GM23338 (cell line): Measurements from ENCODE around the gene MESP2. TPM values are rescaled to one million over a fixed set of nuclear protein-coding genes. Genes with fewer than 3 reads are reported as not detected.

Experiments used
- ATAC-seq: fragments of 200-7000 bp; cut with Tn5 transposase; 3 replicates; pipeline ENCODE4 v1.9.1; 2020
- DNase-seq: peaks from one replicate; pipeline ENCODE4 v3.0.0-alpha.2; 2015; ENCODE audit warnings: low spot score
- H2AFZ ChIP-seq: fragments of 200-600 bp; sonication (generic); 2 replicates; pipeline ENCODE4 v1.8.0; 2016; ENCODE audit warnings: antibody characterized with exemption, mild to moderate bottlenecking, moderate library complexity
- H3F3A ChIP-seq: fragments of 200-600 bp; sonication (generic); replicated peaks from 2 replicates; pipeline ENCODE4 v1.8.0; 2017; ENCODE audit warnings: antibody characterized with exemption, mixed run types, low read depth
- H3K27ac ChIP-seq: fragments of 200-600 bp; sonication (generic); 2 replicates; pipeline ENCODE4 v1.6.1; 2016; ENCODE audit warnings: low read depth
- H3K27me3 ChIP-seq: fragments of 200-600 bp; sonication (generic); 2 replicates; pipeline ENCODE4 v1.8.0; 2016; ENCODE audit warnings: mild to moderate bottlenecking, mixed run types, moderate library complexity; ENCODE audit not compliant: insufficient read depth
- H3K36me3 ChIP-seq: fragments of 200-600 bp; sonication (generic); 2 replicates; pipeline ENCODE4 v1.8.0; 2016; ENCODE audit warnings: mild to moderate bottlenecking; ENCODE audit not compliant: insufficient read depth
- H3K4me1 ChIP-seq: fragments of 200-600 bp; sonication (generic); 2 replicates; pipeline ENCODE4 v1.8.0; 2016; ENCODE audit warnings: mild to moderate bottlenecking, moderate library complexity; ENCODE audit not compliant: insufficient read depth
- H3K4me2 ChIP-seq: fragments of 200-600 bp; sonication (generic); 2 replicates; pipeline ENCODE4 v1.7.1; 2017; ENCODE audit warnings: mixed run types
- H3K4me3 ChIP-seq: fragments of 200-600 bp; sonication (generic); 2 replicates; pipeline ENCODE4 v1.6.1; 2016; ENCODE audit warnings: mixed run types
- H3K79me2 ChIP-seq: fragments of 200-600 bp; sonication (generic); replicated peaks from 2 replicates; pipeline ENCODE4 v1.8.0; 2017; ENCODE audit warnings: mild to moderate bottlenecking; ENCODE audit not compliant: insufficient read depth
- H3K9me2 ChIP-seq: fragments of 200-600 bp; sonication (generic); 2 replicates; pipeline ENCODE4 v1.8.0; 2017; ENCODE audit not compliant: insufficient read depth
- H4K20me1 ChIP-seq: fragments of 200-600 bp; sonication (generic); replicated peaks from 2 replicates; pipeline ENCODE4 v1.8.0; 2017; ENCODE audit warnings: mild to moderate bottlenecking; ENCODE audit not compliant: insufficient read depth
- H3K27ac Mint-ChIP-seq: 2 replicates; pipeline ENCODE4 v1.8.0; 2020; ENCODE audit warnings: inconsistent platforms, mild to moderate bottlenecking, moderate library complexity, mixed read lengths
- H3K27me3 Mint-ChIP-seq: 3 replicates; pipeline ENCODE4 v1.8.0; 2022; ENCODE audit warnings: low read depth, mild to moderate bottlenecking, moderate library complexity, mixed read lengths, inconsistent platforms; ENCODE audit not compliant: insufficient read depth, poor library complexity
- H3K36me3 Mint-ChIP-seq: 3 replicates; pipeline ENCODE4 v1.8.0; 2021; ENCODE audit warnings: low read depth, mild to moderate bottlenecking, inconsistent platforms, moderate library complexity, mixed read lengths
- H3K4me1 Mint-ChIP-seq: 3 replicates; pipeline ENCODE4 v1.8.0; 2020; ENCODE audit warnings: mild to moderate bottlenecking, inconsistent platforms, mixed read lengths
- H3K4me3 Mint-ChIP-seq: 3 replicates; pipeline ENCODE4 v1.8.0; 2021; ENCODE audit warnings: moderate library complexity, mild to moderate bottlenecking, inconsistent platforms, mixed read lengths
- H3K9me3 Mint-ChIP-seq: 3 replicates; pipeline ENCODE4 v1.8.0; 2020; ENCODE audit warnings: moderate library complexity, mild to moderate bottlenecking, inconsistent platforms, mixed read lengths
- CREB1 ChIP-seq: fragments of 250-450 bp; sonication (Bioruptor Pico); IDR thresholded peaks from 2 replicates; pipeline ENCODE4 v1.5.0; 2020; ENCODE audit warnings: low read depth, mild to moderate bottlenecking, moderate library complexity
- EZH2 ChIP-seq: fragments of 200-600 bp; sonication (generic); IDR thresholded peaks from one replicate; pipeline ENCODE4 v1.8.0; 2017; ENCODE audit warnings: antibody characterized with exemption, mild to moderate bottlenecking, low read depth; ENCODE audit not compliant: unreplicated experiment
- EZH2phosphoT487 ChIP-seq: fragments of 200-600 bp; sonication (generic); IDR thresholded peaks from one replicate; pipeline ENCODE4 v1.8.1; 2018; ENCODE audit warnings: antibody characterized with exemption; ENCODE audit not compliant: unreplicated experiment
- JUNB ChIP-seq: IDR thresholded peaks from one replicate; pipeline ENCODE4 v1.6.1; 2016; ENCODE audit warnings: antibody characterized with exemption; ENCODE audit not compliant: unreplicated experiment
- NANOG ChIP-seq: IDR thresholded peaks from 2 replicates; pipeline ENCODE4 v1.6.1; 2016; ENCODE audit warnings: antibody characterized with exemption, borderline replicate concordance
- POLR2AphosphoS5 ChIP-seq: IDR thresholded peaks from 2 replicates; pipeline ENCODE4 v1.6.1; 2016; ENCODE audit warnings: antibody characterized with exemption, low read depth
- STAT1 ChIP-seq: IDR thresholded peaks from one replicate; pipeline ENCODE4 v1.6.1; 2016; ENCODE audit warnings: antibody characterized with exemption; ENCODE audit not compliant: unreplicated experiment
- ZNF114 ChIP-seq: fragments of 250-450 bp; sonication (Bioruptor Pico); IDR thresholded peaks from 2 replicates; pipeline ENCODE4 v1.5.0; 2020; ENCODE audit warnings: mild to moderate bottlenecking, moderate library complexity
- ZNF331 ChIP-seq: fragments of 250-450 bp; sonication (Bioruptor Pico); IDR thresholded peaks from 2 replicates; pipeline ENCODE4 v1.5.0; 2020; ENCODE audit warnings: low read depth, mild to moderate bottlenecking, moderate library complexity
- polyA plus RNA-seq: library from polyadenylated mRNA; unstranded; fragments of >200 nt; fragmentation: Nextera tagmentation; extraction: Ambion mirVana; gene quantifications from 2 replicates; pipeline ENCODE4 v1.2.1, GENCODE V29; 2016
- total RNA-seq: library from RNA; depleted of rRNA; stranded (reverse); fragments of >200 nt; shearing (Covaris generic); gene quantifications from 2 replicates; pipeline ENCODE4 v1.2.3, GENCODE V29; 2014
- TF ChIP-seq, protein P1 (sequence below), 2 experiments: fragments of 200-600 bp in 1 of 2; sonication (generic) in 1 of 2; conservative IDR thresholded peaks; 2 replicates each; pipeline versions ENCODE4 v1.5.1 to v1.6.1; 2016 to 2017; ENCODE audit warnings: antibody characterized with exemption in 2 of 2, low read depth in 2 of 2, mild to moderate bottlenecking in 2 of 2, moderate library complexity in 1 of 2
- TF ChIP-seq, protein P2 (sequence below): IDR thresholded peaks from 2 replicates; pipeline ENCODE4 v1.6.1; 2016; ENCODE audit warnings: antibody characterized with exemption
- TF ChIP-seq, protein P3 (sequence below): IDR thresholded peaks from one replicate; pipeline ENCODE4 v1.6.1; 2018; ENCODE audit warnings: antibody characterized with exemption; ENCODE audit not compliant: unreplicated experiment
- TF ChIP-seq, protein P4 (sequence below): fragments of 250-450 bp; sonication (Bioruptor Pico); IDR thresholded peaks from 2 replicates; pipeline ENCODE4 v1.5.0; 2020; ENCODE audit warnings: mild to moderate bottlenecking, moderate library complexity

The MESP2 gene
- total and polyA plus RNA-seq, 2 experiments from 2014 or later: 0.24 to 1.3 TPM

DNA sequence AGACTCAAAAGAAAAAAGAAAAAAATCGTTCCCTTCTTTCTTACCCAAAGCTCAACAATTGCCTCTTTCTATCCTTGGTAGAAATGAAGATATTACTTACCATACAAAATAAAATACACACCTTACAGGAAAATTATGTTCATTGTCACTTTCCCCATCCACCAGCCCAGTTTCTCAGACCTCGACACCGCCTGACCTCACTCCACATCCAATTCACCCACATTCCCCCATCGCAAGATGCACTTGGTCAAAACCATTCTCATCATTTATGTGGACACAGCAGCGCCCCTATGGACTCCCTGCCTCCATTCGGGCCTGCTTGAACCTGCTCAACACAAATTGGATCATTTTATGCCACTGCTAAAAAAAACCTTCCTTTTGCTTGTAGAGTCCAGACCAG is 31.6 kb downstream of the MESP2 start:
- Histone ChIP-seq H3F3A (no peaks in the 10 kb centered on the region), H3K4me1 (no peaks in the 10 kb centered on the region; the same call in 1 of the 2 replicates), H3K4me2 (no peak overlapping the region), H4K20me1 (no peaks in the 10 kb centered on the region), H3K4me3 (no peak overlapping the region), H3K27me3 (no peaks in the 10 kb centered on the region), H3K9me2 (no peaks in the 10 kb centered on the region), H3K27ac (no peak overlapping the region), H2AFZ (no peak overlapping the region), H3K79me2 (no peaks in the 10 kb centered on the region), H3K36me3 (no peaks in the 10 kb centered on the region)
- no peaks in the 10 kb centered on the region for H3K9me3 Mint-ChIP-seq
- peaks cover 26% of the 10 kb centered on the region for H3K27me3 Mint-ChIP-seq
- no peaks in the 10 kb centered on the region; the same call in 2 of the 3 replicates for H3K36me3 Mint-ChIP-seq
- DNase-seq (no peak), ATAC-seq (no peak)
- peaks cover 12% of the 10 kb centered on the region; the same call in 2 of the 3 replicates for H3K4me1 Mint-ChIP-seq
- H3K27ac Mint-ChIP-seq: no peak overlapping the region
- TF ChIP-seq, protein P1, sequence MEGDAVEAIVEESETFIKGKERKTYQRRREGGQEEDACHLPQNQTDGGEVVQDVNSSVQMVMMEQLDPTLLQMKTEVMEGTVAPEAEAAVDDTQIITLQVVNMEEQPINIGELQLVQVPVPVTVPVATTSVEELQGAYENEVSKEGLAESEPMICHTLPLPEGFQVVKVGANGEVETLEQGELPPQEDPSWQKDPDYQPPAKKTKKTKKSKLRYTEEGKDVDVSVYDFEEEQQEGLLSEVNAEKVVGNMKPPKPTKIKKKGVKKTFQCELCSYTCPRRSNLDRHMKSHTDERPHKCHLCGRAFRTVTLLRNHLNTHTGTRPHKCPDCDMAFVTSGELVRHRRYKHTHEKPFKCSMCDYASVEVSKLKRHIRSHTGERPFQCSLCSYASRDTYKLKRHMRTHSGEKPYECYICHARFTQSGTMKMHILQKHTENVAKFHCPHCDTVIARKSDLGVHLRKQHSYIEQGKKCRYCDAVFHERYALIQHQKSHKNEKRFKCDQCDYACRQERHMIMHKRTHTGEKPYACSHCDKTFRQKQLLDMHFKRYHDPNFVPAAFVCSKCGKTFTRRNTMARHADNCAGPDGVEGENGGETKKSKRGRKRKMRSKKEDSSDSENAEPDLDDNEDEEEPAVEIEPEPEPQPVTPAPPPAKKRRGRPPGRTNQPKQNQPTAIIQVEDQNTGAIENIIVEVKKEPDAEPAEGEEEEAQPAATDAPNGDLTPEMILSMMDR (conservative IDR thresholded peaks at IDR 0.05; ENCODE audit: low read depth in 2 of 2): no peak
- TF ChIP-seq JUNB: no peak
- no peak for TF ChIP-seq ZNF331
- no peak for TF ChIP-seq CREB1
- no peak for TF ChIP-seq POLR2AphosphoS5
- TF ChIP-seq NANOG: no peak
- TF ChIP-seq STAT1: no peak
- TF ChIP-seq ZNF114 (CRISPR knock-in tag): no peak
- TF ChIP-seq, protein P2, sequence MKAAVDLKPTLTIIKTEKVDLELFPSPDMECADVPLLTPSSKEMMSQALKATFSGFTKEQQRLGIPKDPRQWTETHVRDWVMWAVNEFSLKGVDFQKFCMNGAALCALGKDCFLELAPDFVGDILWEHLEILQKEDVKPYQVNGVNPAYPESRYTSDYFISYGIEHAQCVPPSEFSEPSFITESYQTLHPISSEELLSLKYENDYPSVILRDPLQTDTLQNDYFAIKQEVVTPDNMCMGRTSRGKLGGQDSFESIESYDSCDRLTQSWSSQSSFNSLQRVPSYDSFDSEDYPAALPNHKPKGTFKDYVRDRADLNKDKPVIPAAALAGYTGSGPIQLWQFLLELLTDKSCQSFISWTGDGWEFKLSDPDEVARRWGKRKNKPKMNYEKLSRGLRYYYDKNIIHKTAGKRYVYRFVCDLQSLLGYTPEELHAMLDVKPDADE: no peak
- TF ChIP-seq EZH2phosphoT487: no peak
- TF ChIP-seq, protein P3, sequence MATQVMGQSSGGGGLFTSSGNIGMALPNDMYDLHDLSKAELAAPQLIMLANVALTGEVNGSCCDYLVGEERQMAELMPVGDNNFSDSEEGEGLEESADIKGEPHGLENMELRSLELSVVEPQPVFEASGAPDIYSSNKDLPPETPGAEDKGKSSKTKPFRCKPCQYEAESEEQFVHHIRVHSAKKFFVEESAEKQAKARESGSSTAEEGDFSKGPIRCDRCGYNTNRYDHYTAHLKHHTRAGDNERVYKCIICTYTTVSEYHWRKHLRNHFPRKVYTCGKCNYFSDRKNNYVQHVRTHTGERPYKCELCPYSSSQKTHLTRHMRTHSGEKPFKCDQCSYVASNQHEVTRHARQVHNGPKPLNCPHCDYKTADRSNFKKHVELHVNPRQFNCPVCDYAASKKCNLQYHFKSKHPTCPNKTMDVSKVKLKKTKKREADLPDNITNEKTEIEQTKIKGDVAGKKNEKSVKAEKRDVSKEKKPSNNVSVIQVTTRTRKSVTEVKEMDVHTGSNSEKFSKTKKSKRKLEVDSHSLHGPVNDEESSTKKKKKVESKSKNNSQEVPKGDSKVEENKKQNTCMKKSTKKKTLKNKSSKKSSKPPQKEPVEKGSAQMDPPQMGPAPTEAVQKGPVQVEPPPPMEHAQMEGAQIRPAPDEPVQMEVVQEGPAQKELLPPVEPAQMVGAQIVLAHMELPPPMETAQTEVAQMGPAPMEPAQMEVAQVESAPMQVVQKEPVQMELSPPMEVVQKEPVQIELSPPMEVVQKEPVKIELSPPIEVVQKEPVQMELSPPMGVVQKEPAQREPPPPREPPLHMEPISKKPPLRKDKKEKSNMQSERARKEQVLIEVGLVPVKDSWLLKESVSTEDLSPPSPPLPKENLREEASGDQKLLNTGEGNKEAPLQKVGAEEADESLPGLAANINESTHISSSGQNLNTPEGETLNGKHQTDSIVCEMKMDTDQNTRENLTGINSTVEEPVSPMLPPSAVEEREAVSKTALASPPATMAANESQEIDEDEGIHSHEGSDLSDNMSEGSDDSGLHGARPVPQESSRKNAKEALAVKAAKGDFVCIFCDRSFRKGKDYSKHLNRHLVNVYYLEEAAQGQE: no peak
- TF ChIP-seq, protein P4, sequence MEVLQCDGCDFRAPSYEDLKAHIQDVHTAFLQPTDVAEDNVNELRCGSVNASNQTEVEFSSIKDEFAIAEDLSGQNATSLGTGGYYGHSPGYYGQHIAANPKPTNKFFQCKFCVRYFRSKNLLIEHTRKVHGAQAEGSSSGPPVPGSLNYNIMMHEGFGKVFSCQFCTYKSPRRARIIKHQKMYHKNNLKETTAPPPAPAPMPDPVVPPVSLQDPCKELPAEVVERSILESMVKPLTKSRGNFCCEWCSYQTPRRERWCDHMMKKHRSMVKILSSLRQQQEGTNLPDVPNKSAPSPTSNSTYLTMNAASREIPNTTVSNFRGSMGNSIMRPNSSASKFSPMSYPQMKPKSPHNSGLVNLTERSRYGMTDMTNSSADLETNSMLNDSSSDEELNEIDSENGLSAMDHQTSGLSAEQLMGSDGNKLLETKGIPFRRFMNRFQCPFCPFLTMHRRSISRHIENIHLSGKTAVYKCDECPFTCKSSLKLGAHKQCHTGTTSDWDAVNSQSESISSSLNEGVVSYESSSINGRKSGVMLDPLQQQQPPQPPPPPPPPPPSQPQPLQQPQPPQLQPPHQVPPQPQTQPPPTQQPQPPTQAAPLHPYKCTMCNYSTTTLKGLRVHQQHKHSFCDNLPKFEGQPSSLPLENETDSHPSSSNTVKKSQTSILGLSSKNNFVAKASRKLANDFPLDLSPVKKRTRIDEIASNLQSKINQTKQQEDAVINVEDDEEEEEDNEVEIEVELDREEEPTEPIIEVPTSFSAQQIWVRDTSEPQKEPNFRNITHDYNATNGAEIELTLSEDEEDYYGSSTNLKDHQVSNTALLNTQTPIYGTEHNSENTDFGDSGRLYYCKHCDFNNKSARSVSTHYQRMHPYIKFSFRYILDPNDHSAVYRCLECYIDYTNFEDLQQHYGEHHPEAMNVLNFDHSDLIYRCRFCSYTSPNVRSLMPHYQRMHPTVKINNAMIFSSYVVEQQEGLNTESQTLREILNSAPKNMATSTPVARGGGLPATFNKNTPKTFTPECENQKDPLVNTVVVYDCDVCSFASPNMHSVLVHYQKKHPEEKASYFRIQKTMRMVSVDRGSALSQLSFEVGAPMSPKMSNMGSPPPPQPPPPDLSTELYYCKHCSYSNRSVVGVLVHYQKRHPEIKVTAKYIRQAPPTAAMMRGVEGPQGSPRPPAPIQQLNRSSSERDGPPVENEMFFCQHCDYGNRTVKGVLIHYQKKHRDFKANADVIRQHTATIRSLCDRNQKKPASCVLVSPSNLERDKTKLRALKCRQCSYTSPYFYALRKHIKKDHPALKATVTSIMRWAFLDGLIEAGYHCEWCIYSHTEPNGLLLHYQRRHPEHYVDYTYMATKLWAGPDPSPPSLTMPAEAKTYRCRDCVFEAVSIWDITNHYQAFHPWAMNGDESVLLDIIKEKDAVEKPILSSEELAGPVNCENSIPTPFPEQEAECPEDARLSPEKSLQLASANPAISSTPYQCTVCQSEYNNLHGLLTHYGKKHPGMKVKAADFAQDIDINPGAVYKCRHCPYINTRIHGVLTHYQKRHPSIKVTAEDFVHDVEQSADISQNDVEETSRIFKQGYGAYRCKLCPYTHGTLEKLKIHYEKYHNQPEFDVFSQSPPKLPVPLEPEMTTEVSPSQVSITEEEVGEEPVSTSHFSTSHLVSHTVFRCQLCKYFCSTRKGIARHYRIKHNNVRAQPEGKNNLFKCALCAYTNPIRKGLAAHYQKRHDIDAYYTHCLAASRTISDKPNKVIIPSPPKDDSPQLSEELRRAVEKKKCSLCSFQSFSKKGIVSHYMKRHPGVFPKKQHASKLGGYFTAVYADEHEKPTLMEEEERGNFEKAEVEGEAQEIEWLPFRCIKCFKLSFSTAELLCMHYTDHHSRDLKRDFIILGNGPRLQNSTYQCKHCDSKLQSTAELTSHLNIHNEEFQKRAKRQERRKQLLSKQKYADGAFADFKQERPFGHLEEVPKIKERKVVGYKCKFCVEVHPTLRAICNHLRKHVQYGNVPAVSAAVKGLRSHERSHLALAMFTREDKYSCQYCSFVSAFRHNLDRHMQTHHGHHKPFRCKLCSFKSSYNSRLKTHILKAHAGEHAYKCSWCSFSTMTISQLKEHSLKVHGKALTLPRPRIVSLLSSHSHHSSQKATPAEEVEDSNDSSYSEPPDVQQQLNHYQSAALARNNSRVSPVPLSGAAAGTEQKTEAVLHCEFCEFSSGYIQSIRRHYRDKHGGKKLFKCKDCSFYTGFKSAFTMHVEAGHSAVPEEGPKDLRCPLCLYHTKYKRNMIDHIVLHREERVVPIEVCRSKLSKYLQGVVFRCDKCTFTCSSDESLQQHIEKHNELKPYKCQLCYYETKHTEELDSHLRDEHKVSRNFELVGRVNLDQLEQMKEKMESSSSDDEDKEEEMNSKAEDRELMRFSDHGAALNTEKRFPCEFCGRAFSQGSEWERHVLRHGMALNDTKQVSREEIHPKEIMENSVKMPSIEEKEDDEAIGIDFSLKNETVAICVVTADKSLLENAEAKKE (CRISPR knock-in tag): no peak
- no peak for TF ChIP-seq EZH2
- H3K4me3 Mint-ChIP-seq: no peak overlapping the region
